Middle frontal gyrus (tissue), 1 donor: ENCODE data around the gene FGGY.
"Not testable (repeated sequence)": the region's sequence is repeated elsewhere in the genome, so short reads cannot be mapped to it uniquely, and the experiment has no call there.

ENCODE experiments used
- DNase-seq: peaks from one replicate; pipeline ENCODE4 v3.0.0-alpha.2; 2015; ENCODE audit warnings: low spot score; ENCODE audit errors: extremely low spot score

Gene FGGY

GRCh38 chr1:59285691-59286090 is 11.2 kb upstream of the FGGY start:
- no peak for DNase-seq

GRCh38 chr1:59288046-59288445 is 8.8 kb upstream of the FGGY start:
- no peak for DNase-seq

GRCh38 chr1:59289570-59289969 is 7.3 kb upstream of the FGGY start:
- DNase-seq: no peak

- no peak for DNase-seq
These were observed 6.5 kb upstream of the FGGY start for GRCh38 chr1:59290193-59290949.

- DNase-seq: no peak
These were observed 5.3 kb upstream of the FGGY start for GRCh38 chr1:59291561-59291960.

GRCh38 chr1:59292562-59292961 is 4.3 kb upstream of the FGGY start:
- no peak for DNase-seq

- DNase-seq: no peak
These were observed 3.7 kb upstream of the FGGY start for GRCh38 chr1:59293206-59293605.

GRCh38 chr1:59293849-59294248 is 3.0 kb upstream of the FGGY start:
- no peak for DNase-seq

GRCh38 chr1:59294423-59294822 is 2.5 kb upstream of the FGGY start:
- no peak for DNase-seq

- DNase-seq: no peak
These were observed 1.3 kb upstream of the FGGY start for GRCh38 chr1:59295618-59296017.

GRCh38 chr1:59298026-59298583 is 1.2 kb downstream of the FGGY start:
- DNase-seq: no peak

GRCh38 chr1:59298710-59299346 is 1.9 kb downstream of the FGGY start:
- no peak for DNase-seq

- DNase-seq: not testable (repeated sequence)
These were observed 2.8 kb downstream of the FGGY start for GRCh38 chr1:59299670-59300069.

- DNase-seq: no peak
These were observed 5.4 kb downstream of the FGGY start for GRCh38 chr1:59302297-59302696.

GRCh38 chr1:59302871-59303270 is 6.0 kb downstream of the FGGY start:
- no peak for DNase-seq

- no peak for DNase-seq
These were observed 8.3 kb downstream of the FGGY start for GRCh38 chr1:59305188-59305587.

GRCh38 chr1:59307591-59307990 is 10.7 kb downstream of the FGGY start:
- DNase-seq: no peak

- no peak for DNase-seq
These were observed 11.9 kb downstream of the FGGY start for GRCh38 chr1:59308839-59309238.

GRCh38 chr1:59309392-59309791 is 12.5 kb downstream of the FGGY start:
- no peak for DNase-seq

GRCh38 chr1:59309795-59310548 is 13.1 kb downstream of the FGGY start:
- no peak for DNase-seq

- no peak for DNase-seq
These were observed 13.8 kb downstream of the FGGY start for GRCh38 chr1:59310549-59311250.
